Vagina (tissue), 2 donors: Measurements from ENCODE around the gene SDCBP2.

Experiments
- POLR2A ChIP-seq, 2 donors: fragments of 450-650 bp; IDR thresholded peaks; one replicate each; pipeline ENCODE4 v1.6.1; 2017; ENCODE audit warnings: antibody characterized with exemption in 2 of 2, mild to moderate bottlenecking in 2 of 2, moderate library complexity in 2 of 2
- TF ChIP-seq, protein P1 (sequence below), 3 experiments: fragments of 450-650 bp in 2 of 3; fragments of 200-600 bp in 1 of 3; sonication (generic) in 1 of 3; IDR thresholded peaks; one replicate each; pipeline ENCODE4 v1.5.1; 2017 to 2019; ENCODE audit warnings: antibody characterized with exemption in 3 of 3, mild to moderate bottlenecking in 2 of 3, moderate library complexity in 2 of 3

DNA sequence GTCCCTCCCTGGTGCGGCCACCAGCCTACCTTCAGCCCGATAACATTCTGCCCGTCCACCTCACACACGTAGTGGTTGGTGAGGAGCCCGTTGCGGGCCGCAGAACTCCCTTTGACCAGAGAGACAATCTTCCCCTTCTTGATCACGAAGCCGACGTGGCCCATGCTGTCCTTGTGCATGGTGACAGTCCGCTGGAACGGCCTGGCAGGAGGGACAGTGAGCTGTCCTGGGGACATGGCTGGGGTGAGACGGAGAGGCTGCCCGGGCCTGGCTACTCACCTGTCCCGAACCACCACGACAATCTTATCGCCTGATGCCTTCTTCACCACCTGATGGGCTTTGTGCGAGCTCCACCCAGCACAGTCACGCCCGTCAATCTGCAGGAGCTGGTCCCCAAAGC lies 16.6 kb downstream of the SDCBP2 start:
- TF ChIP-seq POLR2A (IDR thresholded peaks at IDR 0.05): no peak
- TF ChIP-seq, protein P1, sequence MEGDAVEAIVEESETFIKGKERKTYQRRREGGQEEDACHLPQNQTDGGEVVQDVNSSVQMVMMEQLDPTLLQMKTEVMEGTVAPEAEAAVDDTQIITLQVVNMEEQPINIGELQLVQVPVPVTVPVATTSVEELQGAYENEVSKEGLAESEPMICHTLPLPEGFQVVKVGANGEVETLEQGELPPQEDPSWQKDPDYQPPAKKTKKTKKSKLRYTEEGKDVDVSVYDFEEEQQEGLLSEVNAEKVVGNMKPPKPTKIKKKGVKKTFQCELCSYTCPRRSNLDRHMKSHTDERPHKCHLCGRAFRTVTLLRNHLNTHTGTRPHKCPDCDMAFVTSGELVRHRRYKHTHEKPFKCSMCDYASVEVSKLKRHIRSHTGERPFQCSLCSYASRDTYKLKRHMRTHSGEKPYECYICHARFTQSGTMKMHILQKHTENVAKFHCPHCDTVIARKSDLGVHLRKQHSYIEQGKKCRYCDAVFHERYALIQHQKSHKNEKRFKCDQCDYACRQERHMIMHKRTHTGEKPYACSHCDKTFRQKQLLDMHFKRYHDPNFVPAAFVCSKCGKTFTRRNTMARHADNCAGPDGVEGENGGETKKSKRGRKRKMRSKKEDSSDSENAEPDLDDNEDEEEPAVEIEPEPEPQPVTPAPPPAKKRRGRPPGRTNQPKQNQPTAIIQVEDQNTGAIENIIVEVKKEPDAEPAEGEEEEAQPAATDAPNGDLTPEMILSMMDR (IDR thresholded peaks at IDR 0.05): no peak
